Epithelial cell of proximal tubule (primary cell): ENCODE results near the gene CD38. TPM values are rescaled to one million over a fixed set of nuclear protein-coding genes. Genes with fewer than 3 reads are reported as not detected.
"Not testable (repeated sequence)": the region's sequence is repeated elsewhere in the genome, so short reads cannot be mapped to it uniquely, and the experiment has no call there.

Experiments
- DNase-seq: peaks from one replicate; pipeline ENCODE4 v3.0.0-alpha.2; 2011; ENCODE audit warnings: low read depth
- H3K4me3 ChIP-seq: 2 replicates; pipeline ENCODE4 v1.5.1; 2011; ENCODE audit warnings: low read depth, mild to moderate bottlenecking, low read length
- CTCF ChIP-seq: conservative IDR thresholded peaks from 2 replicates; pipeline ENCODE4 v1.5.1; 2012; ENCODE audit warnings: low read depth, mild to moderate bottlenecking, low read length
- total RNA-seq: library from RNA; depleted of rRNA; stranded (reverse); fragments of >200 nt; gene quantifications from 2 replicates; pipeline ENCODE4 v1.2.3, GENCODE V29; 2015

Gene CD38
- total RNA-seq, 1 donor from 2014 or later, result not detected

DNA sequence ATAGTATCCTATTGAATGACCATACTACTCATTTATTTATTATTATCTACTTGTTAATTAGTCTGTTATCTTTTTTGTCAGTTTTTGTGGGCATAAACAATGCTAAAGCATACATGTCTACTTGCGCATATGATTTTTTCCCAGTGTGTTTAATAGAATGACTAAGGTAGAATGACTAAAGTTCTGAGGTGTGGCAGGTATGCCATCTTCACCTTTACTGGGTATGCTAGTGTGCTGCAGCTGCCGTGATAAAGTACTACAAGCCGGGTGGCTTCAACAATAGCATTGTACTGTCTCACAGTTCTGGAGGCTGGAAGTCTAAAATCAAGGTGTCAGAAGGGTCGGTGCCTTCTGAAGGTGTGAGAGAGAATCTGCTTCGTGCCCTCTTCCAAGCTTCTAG is 19.2 kb downstream of the CD38 start:
- TF ChIP-seq CTCF, result no peak
- no peak overlapping the region for H3K4me3 ChIP-seq
- no peak for DNase-seq

- TF ChIP-seq CTCF, result no peak
- no peak for DNase-seq
- no peak overlapping the region for H3K4me3 ChIP-seq
These were observed 21.0 kb downstream of the CD38 start for GRCh38 chr4:15799141-15799540.

DNA sequence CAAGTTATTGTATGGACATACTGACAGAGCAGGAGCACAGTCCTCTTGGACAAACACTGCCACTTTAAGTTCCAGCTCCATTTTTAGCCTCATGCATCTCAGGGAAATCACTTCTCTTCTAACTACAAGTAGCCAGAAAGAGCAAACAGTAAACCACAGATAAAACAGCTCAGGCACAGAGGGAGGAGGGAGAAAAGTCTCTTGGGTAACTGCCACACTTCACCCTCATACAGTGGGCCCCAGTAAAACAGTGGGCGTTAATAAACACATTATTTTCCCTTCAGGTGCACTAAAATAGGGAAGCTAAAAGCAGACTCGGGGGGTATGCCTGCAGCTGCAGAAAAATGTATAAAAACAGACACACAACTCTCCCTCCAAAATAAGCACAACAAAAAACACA is 21.6 kb downstream of the CD38 start:
- no peak for TF ChIP-seq CTCF
- DNase-seq, result no peak

GRCh38 chr4:15802497-15802896 is 24.4 kb downstream of the CD38 start:
- H3K4me3 ChIP-seq, DNase-seq: not testable (repeated sequence)

More for the DNA sequence above, 21.6 kb downstream of the CD38 start:
- no peak overlapping the region for H3K4me3 ChIP-seq

DNA sequence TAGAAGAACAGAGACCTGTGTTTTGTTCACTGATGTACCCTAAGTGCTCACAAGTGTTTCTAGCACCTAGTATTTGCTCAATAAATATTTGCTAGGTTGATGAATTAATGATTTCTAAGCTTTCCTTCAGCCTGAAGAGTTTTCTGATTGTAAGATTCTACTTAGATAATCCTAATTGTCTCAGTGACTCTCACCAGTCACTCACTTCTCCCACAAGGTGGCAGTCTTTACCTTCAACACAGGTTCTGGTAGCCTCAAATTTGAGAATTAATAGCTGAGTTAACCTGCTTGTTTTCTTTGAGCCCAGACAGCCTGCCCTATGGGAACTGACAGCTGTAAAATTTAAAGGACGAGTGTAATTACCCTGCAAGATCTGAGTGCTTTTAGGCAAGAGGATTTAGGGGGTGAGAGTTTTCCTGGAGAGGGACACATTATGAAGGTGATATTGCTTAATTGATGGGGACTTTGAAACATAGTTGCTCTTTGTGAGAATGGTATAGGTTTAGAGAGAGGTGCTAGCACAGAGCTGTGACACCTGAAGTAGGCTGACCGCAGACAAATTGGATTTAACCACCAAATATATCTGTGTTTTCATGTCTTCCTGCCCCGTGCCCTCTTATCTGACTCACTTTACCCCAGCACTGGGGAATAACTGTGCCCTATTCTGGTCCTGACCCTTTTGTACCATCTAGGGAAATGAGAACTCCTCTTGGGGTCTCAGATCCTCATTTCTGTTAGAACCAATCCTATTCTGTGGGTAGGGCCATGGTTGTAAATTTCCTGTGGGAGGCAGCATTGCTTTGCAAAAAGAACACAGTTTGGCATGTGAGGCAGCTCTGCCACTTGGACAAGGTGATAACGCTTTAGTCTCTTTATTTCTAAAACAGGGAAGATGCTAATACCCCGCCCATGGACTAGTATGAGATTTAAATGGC is 27.7 kb downstream of the CD38 start:
- H3K4me3 ChIP-seq, result no peak overlapping the region
- peak; percentile 91 for TF ChIP-seq CTCF
- DNase-seq, result peak; percentile 25

DNA sequence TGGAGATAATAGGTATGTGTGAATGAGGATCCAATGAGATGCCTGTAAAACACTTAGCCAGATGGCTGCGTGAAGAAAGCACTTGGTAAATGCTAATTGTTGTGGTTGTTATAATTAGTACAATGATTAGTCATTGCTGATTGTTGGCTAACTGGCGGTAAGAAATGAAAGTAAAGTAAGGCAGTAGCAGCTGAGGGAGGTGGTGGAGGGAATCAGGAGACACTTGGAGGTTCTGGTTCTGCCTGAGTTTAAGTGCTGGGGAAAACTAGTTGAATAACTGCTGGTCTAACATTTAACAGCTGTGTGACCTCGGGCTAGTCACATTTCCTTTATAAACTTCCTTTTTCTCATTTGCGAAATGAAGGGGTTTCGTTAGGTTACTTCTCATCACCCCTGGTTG is 30.9 kb downstream of the CD38 start:
- no peak for TF ChIP-seq CTCF
- DNase-seq, result no peak
- no peak overlapping the region for H3K4me3 ChIP-seq

GRCh38 chr4:15809466-15809865 is 31.3 kb downstream of the CD38 start:
- no peak for DNase-seq
- no peak overlapping the region for H3K4me3 ChIP-seq
- TF ChIP-seq CTCF, result no peak
